Measurements from ENCODE around the gene ITPK1.

The ITPK1 gene

DNA sequence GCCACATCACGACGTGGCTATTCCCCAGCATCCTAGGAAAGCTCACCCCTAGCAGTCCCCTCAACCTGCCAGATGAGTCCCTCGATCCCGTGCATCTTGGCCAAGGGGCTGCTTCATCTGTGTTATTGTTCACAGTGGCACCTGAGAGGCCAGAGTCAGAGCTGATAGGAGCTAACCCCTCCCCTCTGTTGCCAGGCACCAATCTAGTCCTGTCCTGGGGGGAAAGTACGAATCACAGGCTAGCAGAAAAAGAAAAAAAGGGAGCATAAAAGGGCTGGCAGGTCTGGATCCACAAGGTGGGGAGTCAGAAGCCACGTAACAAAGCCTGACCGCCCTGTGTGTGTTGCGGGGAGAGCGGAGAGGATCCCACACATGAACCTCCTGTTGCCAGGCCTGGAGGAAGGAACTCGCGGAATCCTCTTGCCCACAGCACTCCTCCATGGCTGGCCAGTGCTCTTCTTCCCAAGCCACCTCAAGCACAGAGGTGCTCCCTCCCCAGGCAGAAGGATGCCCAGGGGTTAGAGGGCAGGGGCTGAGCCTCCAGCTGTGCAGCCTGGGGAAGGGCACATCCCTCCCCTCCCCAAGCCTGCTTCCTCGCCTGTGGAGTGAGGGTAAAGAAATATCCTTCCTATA lies 91.8 kb downstream of the ITPK1 start:
- DNase-seq = no peak

DNA sequence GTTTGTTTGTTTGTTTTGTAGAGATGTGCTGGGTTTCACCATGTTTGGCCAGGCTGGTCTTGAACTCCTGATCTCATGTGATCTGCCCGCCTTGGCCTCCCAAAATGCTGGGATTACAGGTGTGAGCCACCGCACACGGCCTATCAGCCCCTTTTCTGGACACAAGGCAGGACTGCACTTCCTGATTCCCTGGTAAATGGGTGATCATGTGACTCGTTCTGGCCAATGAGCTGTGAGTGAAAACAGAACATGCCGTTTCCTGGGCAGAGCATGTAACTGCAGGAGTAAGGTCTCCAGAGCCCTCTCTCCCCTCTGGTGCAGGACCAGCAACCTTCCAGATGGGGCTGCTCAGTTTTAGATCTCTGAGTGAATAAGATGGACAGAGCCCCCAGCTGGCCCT lies 92.7 kb downstream of the ITPK1 start:
- DNase-seq = no peak

DNA sequence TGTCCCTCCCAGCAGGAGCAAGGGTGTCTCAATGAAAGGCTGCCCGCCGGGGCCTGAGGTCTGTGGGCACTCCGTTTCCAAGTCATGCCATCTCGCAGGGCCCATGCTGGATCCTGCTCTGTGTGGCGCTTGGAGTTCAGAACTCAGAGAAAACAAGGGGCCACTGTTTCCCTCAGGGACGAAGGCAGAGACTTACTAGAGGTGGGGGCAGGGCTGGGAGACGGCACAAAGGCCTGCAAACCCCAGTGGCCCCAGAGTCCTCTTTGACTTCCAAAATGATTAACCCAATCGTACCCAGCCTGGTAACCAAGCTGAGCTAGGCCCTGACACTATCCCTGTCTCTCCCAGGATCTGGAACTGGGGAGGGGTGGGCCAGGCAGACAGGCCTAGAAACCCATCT lies 95.8 kb downstream of the ITPK1 start:
- DNase-seq = no peak

DNA sequence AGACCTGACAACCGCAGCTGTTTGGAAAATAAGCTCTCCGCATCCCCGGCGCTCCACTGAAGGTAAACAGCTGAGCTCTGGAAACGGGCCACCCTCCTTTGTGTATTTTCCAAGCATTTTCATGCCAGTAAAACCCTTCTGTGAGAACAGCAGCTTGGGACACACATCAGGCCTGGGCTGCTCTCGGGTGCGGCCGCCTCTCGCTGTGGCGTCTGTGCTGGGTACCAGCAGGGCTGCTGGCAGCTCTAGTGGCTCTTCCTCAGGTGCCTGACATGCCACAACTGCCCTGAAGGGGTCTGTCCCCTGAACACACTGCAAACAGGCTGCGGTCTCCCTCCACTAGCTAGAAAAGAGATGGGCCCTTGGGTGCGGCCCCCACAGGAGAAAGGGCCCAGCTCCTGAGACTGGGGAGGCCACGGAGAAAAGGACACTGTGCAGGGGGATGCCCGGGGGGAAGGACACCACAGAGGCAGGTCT lies 96.3 kb downstream of the ITPK1 start:
- DNase-seq = no peak

DNA sequence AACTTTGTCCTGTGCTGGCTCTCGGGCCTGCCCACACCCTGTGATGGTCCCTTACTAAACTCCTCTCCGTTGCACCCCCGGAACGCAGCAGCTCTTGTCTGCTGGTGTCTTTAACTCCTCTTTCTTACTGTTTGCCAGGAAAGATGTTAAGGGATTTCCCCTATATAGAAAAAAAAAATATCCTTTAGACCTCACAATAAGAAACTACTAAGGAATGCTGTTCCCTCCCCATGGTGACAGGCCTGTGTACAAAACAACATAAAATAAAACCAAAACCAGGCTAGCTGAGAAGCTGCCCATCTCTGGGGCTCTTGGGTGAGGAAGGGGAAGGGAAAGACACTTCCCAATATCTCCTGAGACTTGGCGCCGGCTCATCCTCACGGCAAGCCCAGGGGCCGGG lies 97.4 kb downstream of the ITPK1 start:
- no peak for DNase-seq

DNA sequence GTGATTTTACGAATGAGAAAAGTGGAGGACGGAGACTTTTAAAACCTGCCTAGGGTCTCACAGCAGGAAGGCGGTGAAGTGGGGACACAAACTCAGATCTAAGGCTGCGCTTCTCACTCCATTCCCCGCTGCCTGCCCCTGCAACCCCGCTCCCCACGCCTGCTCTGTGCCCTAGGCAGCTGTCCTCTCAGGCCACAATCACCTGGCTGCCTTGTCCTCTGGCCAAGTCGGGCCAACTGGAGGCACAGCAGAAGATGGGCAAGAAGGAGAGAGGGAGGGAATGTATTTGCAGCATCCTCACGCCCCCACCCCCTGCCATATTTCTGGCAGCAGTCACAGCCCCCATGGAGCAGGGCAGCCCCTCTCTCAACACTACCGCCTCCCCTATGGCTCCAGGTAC lies 97.8 kb downstream of the ITPK1 start:
- no peak for DNase-seq

DNA sequence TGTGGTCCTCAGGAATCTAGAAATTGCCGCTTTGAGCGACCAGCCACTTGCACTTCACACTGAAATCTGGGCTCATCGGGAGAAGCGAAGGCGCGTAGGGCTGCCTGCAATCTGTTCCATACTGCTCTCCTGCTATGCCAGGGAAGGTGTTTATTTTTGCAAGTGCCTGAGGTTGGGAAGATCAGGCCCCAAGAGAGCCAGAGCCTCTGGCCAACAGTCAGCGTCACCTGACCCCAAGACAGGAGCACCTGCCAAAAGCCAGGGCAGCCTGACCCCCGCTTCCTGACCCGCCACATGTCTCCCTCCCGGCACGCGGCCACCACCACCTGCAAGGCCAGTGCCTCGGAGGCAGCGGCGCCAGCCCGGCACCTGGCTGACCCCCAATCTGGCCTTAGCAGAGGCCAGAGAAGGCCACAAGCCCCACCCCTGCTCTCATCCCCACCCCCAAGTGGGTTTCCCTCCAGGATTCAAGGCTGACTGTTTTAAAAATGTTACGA lies 98.4 kb downstream of the ITPK1 start:
- DNase-seq = no peak

DNA sequence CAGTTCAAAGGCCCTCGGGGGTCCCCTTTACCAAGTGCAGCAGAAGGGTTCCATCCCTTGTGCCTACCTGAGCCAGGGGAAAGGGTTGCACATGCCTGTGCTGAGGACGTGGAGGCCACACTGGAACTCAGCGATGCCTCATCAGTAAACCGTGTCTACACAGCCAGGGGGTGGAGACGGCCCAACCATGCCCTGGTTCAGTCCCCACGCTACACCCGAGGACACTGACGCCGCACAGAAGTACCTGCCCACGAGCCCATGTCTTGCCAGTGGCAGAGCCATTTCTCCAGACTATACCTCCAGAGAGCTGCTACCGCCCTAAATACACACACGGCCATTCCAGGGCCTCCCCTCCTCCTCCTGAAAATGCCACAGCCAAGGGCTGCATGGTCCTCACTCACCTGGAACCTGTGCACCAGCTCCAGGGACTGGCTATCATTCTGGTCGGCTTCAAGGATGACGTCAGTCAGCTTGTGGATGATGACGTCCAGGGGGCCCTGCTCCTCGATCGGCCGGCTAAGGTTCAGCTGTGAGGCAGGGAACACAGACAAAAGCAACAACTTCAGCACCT lies 99.4 kb downstream of the ITPK1 start:
- no peak for DNase-seq

DNA sequence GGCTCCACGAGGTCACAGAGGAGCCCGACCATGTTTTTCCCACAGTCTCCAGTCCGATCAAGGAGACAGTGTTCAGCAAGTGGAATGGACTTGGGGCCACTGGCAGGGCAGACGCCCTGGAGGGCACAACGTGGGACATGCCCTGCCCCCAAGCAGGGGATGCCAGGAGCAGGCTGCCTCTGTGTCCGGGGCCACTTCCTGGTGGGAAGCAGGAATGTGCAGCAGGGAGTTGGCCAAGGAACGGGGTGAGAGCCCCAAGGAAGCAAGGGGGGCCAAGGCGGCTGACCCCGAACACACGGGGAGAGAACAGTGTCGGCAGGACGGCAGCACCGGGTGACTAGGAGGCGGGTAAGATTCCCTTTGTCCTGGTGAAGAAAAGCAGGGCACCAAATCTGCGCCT lies 100.2 kb downstream of the ITPK1 start:
- DNase-seq = no peak

DNA sequence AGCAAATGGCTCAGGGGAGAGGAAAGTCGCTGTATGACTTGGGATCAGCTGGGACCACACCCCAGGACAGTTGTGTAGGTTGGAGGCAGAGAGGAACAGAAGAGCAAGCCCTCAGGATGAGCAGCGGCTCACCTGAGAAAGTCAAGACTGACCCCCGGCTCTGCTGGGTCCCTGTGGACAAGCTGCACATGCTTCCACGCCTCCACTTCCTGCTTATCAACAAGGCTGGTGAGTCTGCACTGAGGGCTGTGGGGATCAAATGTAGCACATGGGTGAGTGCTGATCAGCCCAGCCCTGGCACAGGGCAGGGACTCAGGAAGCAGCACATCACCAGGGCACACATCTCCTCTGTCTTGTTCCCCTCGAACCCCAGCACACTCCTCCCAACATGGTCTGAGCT lies 100.7 kb downstream of the ITPK1 start:
- no peak for DNase-seq

DNA sequence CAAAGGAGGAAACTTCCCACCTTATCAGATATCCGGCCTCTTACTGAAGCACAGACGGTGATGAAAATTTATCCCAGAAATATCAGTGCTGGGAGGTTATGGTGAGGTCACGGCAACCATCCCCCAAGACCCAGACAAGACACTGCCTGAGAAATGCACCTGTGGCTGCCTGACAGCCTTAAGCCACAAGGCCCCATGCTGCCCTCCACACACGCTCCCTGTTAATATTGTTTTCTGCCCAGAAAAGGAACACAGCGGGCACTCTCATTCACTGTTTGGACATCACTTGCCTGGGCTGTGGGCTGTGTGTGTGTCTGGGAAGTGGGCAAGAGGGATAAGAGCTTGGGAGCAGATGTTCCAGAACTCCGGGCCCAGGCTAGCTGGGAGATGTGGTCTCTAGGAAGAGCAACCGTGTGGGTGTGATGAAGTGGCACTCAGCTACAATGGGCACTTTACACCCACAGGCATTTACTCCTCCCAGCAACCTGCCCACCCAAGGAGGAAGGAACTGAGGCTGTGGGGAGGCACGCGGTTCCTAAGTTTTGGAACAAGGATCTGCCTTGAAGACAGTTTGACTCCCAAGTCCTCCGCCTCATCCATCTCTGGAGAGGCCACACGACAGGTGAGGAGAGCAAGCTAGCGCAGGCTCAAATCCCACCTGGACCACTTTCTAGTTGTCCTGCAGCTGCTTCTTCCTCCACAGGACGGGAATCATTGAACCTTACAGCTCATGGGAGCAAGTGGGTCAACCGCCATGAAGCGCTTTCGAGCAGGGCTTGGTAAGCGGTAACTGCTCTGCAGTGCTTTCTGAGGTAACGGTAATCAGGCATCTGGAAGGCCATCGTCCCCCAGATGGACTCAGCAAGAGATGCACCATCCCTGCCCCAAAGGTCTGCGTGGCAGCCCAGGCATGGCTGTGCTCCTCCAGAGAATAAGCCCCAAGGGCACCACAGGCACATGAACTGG lies 101.4 kb downstream of the ITPK1 start:
- no peak for DNase-seq

DNA sequence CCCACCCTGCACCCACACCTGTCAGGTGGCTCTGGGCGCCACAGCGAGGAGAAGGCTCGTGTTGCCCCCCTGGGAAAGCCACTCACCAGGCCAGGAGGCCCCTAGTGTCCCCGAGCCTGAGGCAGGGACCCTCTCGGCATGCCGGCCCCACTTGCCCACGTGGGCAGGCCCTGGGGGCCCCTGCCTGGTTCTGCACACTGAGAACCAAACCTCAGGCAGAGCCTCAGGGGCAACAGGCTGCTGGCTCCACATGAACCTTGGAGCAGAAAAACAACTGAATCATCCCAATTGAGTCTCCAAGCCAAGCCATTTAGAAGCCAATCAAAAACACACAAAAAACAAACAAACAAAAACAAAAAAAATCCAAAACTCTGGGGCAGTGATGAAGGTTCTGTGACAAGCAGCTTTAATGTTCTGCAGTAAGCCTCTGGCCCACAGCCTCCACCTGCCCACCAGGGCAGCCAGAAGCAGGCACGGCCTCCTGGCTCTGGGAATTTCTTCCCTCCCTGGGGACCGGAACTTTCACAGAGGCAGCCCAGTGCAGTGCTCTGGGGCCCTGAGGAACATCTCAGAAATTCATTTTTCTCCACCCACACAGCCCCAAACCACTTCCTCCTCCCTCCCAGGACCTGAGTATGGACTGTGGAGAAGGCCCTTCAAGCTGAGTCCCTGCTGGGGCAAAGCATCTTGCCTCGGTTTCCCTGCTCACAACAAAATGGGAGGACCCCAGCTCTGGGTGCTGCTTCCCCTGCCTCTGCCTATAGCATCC lies 102.6 kb downstream of the ITPK1 start:
- no peak for DNase-seq

DNA sequence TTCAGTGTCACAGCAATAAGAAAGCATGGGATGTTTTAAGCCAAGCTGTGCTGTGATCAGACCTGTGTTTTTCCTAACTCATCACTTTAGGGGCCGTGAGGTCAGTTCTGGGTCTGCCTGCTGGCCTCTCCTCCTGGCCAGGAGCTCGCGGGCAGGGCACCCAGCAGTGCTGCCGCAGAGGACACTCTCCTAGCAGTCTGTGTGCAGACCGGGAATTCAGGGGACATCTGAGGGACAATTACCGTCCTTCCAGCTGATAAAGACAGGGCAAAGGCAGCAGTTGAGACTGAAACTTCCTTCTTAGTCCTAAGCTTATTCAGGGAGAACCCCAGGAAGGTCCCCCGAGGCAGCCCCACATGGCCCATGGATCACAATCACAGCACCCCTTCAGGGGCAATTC lies 103.2 kb downstream of the ITPK1 start:
- DNase-seq = no peak

DNA sequence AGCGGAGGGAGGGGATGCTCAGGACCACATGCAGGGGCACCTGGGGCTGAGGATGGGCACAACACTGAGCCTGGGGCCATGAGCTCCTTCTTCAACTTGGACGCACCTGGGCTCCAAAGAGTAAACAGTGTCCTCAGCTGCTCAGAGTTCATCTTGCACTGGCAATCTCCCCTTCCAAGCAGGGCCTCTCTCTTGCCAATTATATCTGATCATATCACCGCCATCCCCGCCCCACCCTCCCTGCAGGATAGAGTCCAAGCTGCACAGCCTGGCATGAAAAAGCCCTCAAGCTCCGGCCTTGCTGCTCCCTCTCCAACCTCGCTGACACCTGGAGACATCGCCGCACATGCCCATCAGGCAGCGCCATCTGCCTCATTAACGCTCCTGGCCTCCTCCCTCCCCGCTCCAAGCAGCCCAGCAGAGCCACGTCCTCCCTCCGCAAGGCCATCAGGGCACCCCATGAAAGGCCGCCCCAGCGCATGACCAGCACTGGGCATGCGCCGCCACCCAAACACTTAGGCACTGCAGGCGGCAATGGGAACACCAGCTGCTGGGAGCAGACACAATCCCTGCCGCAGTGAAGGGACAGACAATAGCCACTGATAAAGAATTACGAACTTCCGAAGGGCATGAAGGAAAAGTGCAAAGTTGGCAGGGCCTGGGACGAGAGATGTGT lies 103.9 kb downstream of the ITPK1 start:
- DNase-seq = no peak

DNA sequence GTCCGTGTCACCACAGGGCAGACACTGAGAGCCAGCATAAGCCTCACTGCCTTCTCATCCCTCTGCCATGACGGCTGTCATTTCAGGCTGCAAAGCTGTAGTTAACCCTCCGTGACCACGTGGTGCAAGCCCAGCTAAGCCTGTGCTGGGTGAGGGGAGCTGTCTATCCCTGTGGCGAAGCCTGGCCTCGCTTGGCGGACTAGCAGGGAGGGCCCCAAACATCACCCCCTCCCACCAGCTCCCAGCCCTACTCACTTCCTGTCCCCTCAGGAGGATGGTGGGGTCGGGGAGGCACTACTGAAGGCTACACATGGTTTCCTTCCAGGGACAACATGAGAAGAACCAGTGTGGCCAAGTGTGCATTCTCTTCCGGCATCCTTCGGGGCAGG lies 104.6 kb downstream of the ITPK1 start:
- DNase-seq = no peak

DNA sequence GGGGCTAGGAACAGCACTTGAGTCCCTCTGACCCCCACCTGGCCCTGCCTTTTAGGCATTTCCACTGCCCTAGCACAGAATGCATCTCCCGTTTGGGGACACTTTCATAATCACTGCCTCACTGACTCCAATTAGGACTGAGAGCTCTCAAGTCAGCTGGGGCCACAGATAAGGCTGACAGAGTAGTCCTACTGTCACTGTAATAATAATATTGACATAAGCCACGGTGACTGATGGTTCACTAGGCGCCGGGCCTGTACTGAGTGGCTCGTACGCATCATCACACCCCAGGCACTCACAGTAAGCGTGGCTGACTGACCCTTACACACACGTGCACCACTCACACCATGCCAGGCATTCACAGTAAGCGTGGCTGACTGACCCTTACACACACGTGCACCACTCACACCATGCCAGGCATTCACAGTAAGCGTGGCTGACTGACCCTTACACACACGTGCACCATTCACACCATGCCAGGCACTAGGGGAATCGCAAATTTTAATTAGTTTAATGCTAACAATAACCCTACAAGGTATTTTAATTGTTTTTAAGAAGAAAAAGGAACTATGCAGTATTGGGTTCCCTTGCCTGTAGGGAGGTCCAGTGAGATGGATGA lies 105.1 kb downstream of the ITPK1 start:
- DNase-seq = no peak

DNA sequence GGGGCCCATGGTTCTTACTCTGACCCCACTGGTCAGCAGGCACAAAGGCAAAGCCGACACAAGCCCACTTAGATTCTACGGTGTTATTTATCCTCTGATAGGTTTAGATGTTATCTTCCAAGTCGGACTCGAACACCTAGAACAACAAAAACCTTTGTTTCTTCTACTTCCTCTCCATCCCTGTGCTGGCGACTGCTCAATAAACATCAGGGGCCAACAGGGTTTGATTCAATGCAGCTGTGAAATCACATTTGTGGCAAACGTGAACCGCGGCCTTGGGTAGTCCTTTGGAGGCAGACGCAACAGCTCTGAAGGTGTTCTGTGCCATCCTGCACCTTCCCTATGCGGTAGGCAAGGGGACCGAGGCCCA lies 105.6 kb downstream of the ITPK1 start:
- DNase-seq = no peak

DNA sequence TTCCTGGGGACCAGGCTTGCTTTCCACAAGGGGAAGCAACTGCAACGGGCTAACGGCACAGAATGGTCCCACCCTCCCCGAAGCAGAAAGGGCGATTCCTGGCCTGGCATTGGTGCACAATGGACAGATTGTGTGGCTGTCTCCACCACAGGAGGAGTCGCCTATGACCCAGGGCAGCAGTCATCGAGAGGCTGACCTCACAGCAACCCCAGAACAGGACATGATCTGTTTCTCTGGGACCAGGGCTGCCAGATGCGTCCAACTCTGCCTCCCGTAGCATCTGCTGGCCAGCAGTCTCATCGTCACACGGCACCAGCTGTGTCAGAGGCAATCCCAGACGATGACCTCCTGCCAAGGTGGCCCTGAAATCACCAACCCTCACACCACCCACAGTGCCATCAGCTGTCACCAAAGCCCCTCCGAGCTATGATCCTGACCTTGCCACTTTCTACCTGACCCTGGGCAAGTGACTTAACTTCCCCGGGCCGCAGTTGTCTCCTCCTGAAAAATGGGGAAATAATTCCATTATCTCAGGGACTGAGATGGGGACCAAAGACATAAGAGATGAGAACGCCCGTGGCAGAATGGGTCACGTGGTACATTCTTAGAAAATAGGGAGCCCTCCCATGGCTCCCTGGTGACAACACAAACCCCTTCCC lies 106.1 kb downstream of the ITPK1 start:
- DNase-seq = no peak

DNA sequence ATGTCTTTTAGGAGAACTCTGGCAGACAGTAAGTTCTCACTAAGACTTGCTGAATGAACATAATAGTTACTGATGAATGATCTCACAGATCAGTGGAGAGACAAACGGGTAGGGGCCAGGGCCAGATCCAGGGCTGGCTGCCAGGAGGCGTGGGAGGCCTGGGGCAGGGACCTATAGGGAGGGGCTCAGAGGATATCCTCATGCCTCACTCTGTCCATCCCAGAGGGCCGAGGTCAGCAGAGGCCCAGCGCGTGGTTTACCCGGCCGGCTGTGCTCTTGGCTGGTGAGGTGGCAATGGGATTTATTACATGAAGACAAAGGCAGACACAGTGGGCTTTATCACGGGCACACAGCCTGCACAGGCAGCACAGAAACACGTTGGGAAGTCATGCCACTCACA lies 107.3 kb downstream of the ITPK1 start:
- no peak for DNase-seq

DNA sequence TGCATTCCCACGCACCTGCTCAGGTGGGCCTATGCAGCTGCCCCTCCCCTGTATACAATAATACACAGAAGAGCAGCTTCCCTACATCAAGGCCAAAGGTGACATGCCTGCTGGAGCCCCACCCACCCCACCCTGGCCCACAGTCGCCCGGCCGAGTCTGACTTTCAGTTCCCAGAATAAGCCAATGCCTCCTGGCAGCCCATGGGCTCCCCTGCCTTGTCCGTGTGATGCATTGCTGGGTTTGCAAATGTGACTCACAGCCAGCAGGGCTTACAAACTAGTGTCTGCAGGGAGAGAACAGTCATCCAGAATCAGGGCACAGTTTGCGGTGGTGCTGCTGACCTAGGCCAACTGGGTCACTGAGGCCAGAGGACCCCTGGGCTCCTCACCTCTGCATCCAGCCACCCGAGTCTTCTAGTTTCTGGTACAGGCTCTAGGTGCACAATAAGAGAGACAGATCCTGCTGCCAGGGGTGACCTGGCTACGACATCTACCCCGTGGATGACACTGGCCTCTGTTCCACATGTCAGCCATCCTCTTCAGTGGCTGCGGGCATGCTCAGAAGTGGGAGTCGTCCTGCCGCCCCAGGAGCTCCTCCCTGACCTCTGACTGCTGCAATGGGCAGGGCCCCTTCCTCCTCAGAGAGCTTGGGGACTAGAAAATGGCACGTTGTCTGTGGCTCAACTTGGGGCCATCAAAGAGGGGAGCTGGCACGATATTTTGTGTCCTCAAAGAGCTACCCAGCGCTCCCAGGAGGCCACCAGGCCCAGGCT lies 108.3 kb downstream of the ITPK1 start:
- no peak for DNase-seq

All from effector CD8-positive, alpha-beta T cell (primary cell).